SK-N-SH (cell line): ENCODE results near the gene ACKR3.

Experiments
- CTCF ChIP-seq: fragments of 200-600 bp; sonication (generic); IDR thresholded peaks from 2 replicates; pipeline ENCODE4 v1.6.1; 2017; ENCODE audit warnings: antibody characterized with exemption, mild to moderate bottlenecking, moderate library complexity
- MAX ChIP-seq: IDR thresholded peaks from 2 replicates; pipeline ENCODE4 v1.4.0; 2012; ENCODE audit warnings: low read depth
- RFX5 ChIP-seq: IDR thresholded peaks from 2 replicates; pipeline ENCODE4 v1.6.1; 2012; ENCODE audit warnings: mild to moderate bottlenecking, improper control_type of control experiment, low read length
- YY1 ChIP-seq: IDR thresholded peaks from 2 replicates; pipeline ENCODE4 v1.4.0; 2012; ENCODE audit warnings: low read depth, mild to moderate bottlenecking

GRCh38 chr2:236585966-236586365 lies 16.3 kb downstream of the ACKR3 start:
- no peak for TF ChIP-seq YY1
- TF ChIP-seq CTCF, result no peak
- TF ChIP-seq RFX5, result no peak
- no peak for TF ChIP-seq MAX
